Measurements from ENCODE around the gene KIAA1217.

GRCh38 chr10:24467605-24468004 is 258.7 kb downstream of the KIAA1217 start:
- TF ChIP-seq SP1 (IDR thresholded peaks at IDR 0.05; ENCODE audit: low read depth) (no peak), CTCF (IDR thresholded peaks at IDR 0.05 in 2 of 3, conservative IDR thresholded peaks at IDR 0.05 in 1 of 3; ENCODE audit: borderline replicate concordance in 1 of 3, insufficient read depth in 1 of 3, low read depth in 2 of 3, low read length in 2 of 3) (no peak), POLR2A (IDR thresholded peaks at IDR 0.05; ENCODE audit: borderline replicate concordance, extremely low read depth, insufficient read depth, insufficient read length) (no peak), EZH2phosphoT487 (IDR thresholded peaks at IDR 0.05; ENCODE audit: borderline replicate concordance) (no peak), EZH2 (IDR thresholded peaks at IDR 0.05) (no peak), ZNF274 (IDR thresholded peaks at IDR 0.05; ENCODE audit: low read depth, low read length) (no peak), POLR2AphosphoS5 (IDR thresholded peaks at IDR 0.05; ENCODE audit: low read depth, low read length) (no peak), SRF (IDR thresholded peaks at IDR 0.05; ENCODE audit: low read depth) (no peak), TCF7L2 (IDR thresholded peaks at IDR 0.05; ENCODE audit: borderline replicate concordance, extremely low read depth, insufficient read depth, insufficient read length) (no peak)
